LNCAP (cell line): ENCODE data around the gene RERE.

Experiments used
- TF ChIP-seq, protein P1 (sequence below): fragments of 450-650 bp; IDR thresholded peaks from 2 replicates; pipeline ENCODE4 v1.5.1; 2017; ENCODE audit warnings: mild to moderate bottlenecking

Gene RERE

DNA sequence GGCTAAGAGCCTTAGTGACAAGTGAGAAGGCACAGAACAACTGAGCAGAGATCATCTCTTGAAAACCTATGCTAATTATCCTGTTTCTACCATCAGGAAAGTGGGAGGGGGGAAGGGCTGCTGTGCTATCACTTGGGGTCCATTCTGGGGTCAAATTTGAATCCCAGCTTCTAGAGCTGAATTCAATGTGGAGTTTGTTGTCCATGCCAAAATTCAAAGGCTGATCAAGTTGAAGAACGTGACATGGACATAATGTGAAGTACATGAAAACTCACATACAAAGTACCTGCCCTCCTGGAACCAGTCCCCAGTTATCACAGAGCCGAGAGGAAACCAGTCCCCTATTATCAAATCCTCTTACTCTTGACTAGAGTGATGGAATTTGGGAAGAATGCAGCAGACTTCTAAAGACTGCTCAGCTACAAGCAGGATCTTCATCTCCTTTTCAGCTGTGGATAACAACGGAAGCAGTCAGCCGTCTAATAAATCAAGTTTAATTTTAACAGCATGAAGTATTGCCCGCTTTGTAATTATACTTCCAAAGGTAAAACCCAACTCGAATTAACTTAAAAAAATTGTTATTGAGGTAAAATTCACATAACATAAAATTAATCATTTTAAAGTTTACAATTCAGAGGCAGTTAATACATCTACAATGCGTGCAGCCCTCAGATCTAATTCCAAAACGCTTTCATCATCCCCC, 421.2 kb downstream of the RERE start:
- TF ChIP-seq, protein P1, sequence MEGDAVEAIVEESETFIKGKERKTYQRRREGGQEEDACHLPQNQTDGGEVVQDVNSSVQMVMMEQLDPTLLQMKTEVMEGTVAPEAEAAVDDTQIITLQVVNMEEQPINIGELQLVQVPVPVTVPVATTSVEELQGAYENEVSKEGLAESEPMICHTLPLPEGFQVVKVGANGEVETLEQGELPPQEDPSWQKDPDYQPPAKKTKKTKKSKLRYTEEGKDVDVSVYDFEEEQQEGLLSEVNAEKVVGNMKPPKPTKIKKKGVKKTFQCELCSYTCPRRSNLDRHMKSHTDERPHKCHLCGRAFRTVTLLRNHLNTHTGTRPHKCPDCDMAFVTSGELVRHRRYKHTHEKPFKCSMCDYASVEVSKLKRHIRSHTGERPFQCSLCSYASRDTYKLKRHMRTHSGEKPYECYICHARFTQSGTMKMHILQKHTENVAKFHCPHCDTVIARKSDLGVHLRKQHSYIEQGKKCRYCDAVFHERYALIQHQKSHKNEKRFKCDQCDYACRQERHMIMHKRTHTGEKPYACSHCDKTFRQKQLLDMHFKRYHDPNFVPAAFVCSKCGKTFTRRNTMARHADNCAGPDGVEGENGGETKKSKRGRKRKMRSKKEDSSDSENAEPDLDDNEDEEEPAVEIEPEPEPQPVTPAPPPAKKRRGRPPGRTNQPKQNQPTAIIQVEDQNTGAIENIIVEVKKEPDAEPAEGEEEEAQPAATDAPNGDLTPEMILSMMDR: no peak

DNA sequence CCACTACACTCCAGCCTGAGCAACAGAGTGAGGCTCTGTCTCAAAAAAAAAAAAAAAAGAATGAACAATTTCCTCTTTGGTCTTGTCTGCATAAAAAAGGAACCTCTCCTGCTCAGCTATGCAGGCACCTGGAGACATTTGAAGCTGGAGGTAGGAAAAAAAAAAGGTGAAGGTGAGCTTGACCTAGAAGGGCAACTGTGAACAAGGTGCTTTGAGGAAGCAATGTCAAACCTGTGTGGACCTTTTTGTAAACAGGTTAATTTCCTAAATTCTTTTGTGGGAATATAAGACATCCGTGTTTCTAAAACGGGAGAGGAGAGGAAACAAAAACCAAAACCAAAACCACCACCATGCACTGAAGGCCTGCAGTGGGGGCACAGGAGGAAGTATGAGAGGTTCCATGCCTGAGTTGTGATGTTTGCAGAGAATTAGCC, 422.0 kb downstream of the RERE start:
- TF ChIP-seq, protein P1: no peak

DNA sequence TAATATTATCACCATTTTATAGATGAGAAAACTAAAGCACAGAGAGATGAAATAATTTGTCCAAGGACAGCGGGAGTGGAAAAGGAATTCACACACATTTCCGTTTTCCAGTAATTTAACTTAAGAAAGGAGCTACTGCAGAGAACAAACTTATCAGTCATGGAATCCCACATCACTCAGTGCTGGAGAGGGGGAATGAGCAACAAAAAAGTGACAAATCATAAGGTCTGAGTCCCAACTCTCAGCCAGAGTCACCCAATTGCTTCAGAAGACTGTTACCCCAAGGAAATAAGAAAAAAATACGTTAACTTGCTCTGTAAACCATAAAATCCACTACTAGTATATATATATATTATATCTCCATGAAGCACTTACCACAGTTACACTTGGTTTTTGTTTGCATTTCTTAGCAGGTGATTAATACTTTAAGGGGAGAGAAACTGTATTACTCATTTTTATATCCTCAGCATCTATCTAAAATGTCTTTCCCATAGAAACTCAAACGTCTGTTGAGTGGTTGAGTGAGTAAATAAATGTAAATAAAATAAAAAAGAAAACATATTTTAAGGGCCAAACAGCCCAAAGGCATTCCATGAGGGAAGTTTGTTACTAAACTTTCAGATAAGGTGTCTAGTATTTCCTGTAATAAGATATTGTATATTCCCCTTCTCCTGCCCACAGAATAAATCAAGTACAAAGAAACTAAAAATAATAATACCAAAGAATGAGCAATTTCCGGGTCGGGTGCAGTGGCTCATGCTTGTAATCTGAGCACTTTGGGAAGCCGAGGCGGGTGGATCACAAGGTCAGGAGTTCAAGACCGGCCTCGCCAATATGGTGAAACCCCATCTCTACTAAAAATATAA, 422.8 kb downstream of the RERE start:
- TF ChIP-seq, protein P1: no peak

DNA sequence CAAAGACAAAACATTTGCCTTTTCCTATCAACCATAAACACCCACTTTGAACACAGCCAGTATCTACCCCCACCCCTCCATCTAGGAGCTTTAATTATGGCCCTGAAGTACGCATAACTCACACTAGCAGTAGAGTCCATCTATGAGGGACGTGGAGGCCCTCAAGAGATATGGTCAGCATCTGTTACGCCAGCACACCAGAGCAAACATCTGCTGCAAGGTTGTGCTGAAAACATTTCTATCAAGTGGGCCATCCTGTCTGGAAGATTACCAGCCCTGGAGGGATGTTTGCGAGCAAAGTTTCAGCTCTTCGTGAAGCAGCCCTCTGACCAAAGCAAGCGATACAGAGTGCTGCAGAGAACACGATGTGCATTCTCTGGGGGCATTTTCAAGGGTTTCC, 424.9 kb downstream of the RERE start:
- TF ChIP-seq, protein P1: no peak

DNA sequence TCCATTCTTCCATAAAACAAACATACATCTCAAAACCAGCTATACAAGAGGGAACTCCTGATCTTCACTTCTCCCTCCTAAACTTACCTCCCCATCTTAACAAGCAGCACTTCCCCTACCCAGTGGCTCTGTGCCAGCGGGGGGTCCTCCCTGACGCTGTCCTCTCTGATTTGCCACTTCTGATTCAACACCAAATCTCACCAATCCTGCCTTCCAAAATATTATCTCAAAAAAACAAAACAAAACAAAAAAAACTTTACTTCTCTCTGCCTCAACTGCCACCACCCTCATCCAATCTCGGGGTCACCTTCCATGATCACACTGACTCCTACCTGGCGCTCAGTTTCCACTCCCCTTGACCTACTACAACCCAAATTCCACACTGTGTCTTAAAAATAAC, 426.7 kb downstream of the RERE start:
- TF ChIP-seq, protein P1: no peak

DNA sequence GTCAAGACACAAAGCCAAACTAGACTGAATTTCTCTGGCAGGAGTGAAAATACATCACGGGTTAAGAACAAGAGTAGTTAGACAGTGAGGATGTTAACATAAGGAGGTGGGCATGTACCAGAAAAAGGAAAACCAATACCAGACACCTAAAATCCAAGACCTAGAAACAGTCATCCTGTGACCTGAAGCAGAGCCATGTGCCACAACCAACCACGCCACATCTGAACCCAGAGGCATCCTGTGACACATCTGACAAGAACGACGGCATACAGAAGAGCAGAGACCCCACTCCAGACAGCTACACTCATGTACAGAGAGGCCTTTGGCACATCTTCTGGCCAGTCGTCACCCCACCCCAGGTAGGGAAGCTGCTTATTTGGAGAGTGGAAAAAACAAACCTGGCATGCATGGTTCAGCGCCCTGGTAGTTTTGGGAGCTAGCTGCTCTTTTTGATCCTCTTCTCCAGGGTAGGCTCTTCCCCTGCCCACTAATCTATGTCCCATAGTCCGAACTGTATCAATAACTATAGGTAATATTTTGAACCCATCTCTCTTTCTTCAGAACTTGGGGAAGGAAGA, 427.4 kb downstream of the RERE start:
- TF ChIP-seq, protein P1: no peak

DNA sequence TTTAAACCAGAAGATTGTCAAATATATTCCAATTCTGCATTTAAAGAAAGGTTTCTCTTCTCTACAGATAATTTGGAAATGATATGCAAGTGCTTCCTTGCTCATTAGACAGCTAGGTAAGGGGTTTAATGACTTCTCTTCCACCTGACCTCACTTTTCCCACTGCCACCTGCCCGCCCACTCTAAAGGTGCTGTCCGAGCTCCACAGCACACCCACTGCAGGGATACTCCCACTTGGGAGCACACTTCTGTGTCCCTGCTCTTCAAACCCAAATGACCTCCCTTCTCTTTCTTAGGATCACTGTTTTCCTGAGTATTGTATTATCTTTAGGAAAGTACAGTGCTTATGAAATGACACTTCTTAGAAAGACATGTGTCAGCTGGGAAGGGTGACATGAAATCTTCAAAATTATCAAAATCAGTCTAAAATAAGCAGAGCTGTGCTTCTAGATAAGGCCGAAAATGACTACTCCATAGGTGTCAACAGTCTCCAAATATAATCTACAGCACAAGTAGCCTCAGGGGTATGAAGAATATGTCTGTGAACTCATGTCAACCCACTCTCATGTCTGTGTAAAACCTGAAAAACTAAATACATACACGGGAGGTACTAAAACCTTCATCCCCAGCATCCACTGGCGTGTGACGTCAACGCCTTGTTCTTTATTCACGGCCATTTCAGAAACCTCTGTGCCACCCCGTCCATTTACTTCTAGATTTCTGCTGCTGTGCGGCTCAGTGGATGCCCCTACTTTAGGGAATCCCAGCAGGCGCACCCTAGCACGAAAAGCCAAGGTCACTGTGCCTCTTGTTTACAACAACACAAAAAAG, 428.5 kb downstream of the RERE start:
- TF ChIP-seq, protein P1: no peak
